WI38 (cell line): ENCODE measurements around the gene MACF1.

ENCODE experiments used
- H3K4me3 ChIP-seq: 2 replicates; pipeline ENCODE4 v1.5.1; 2011; ENCODE audit warnings: low read depth, mild to moderate bottlenecking, control low read depth, low read length
- CTCF ChIP-seq: IDR thresholded peaks from 2 replicates; pipeline ENCODE4 v1.5.1; 2012; ENCODE audit warnings: low read depth, mild to moderate bottlenecking, control low read depth, low read length

The MACF1 gene

GRCh38 chr1:39394059-39394458, 189.6 kb downstream of the MACF1 start:
- no peak for TF ChIP-seq CTCF
- no peak overlapping the region for H3K4me3 ChIP-seq

GRCh38 chr1:39394598-39394997, 190.1 kb downstream of the MACF1 start:
- H3K4me3 ChIP-seq: no peak overlapping the region
- no peak for TF ChIP-seq CTCF

GRCh38 chr1:39395357-39395831, 190.9 kb downstream of the MACF1 start:
- no peak for TF ChIP-seq CTCF
- peak overlapping the region; percentile 22; the same call in 1 of the 2 replicates for H3K4me3 ChIP-seq

GRCh38 chr1:39396671-39397070, 192.2 kb downstream of the MACF1 start:
- TF ChIP-seq CTCF: no peak

GRCh38 chr1:39397487-39397886, 193.0 kb downstream of the MACF1 start:
- TF ChIP-seq CTCF: no peak
- no peak overlapping the region for H3K4me3 ChIP-seq

More at GRCh38 chr1:39396671-39397070, 192.2 kb downstream of the MACF1 start:
- H3K4me3 ChIP-seq: no peak overlapping the region

GRCh38 chr1:39398278-39399021, 194.0 kb downstream of the MACF1 start:
- no peak for TF ChIP-seq CTCF
- peak overlapping the region; percentile 23; the same call in 1 of the 2 replicates for H3K4me3 ChIP-seq

GRCh38 chr1:39401106-39401505, 196.6 kb downstream of the MACF1 start:
- no peak for TF ChIP-seq CTCF
- H3K4me3 ChIP-seq: no peak overlapping the region
